ENCODE data around the gene ESRRG.

The ESRRG gene

GRCh38 chr1:216630532-216630931 is 92.7 kb downstream of the ESRRG start:
- Histone ChIP-seq H3K9me3 (no peaks in the 10 kb centered on the region), H3K36me3 (no peaks in the 10 kb centered on the region), H3K4me1 (ENCODE audit: control insufficient read depth in 1 of 2, insufficient read depth in 1 of 2, low read depth in 1 of 2, low read length in 1 of 2) (no peaks in the 10 kb centered on the region), H3K4me3 (ENCODE audit: low read depth in 1 of 2, low read length in 1 of 2) (no peak overlapping the region), H3K27me3 (no peaks in the 10 kb centered on the region), H3K27ac (no peak overlapping the region)
- TF ChIP-seq CTCF (IDR thresholded peaks at IDR 0.05): no peak

GRCh38 chr1:216627252-216627651 is 96.0 kb downstream of the ESRRG start:
- no peak for TF ChIP-seq CTCF (IDR thresholded peaks at IDR 0.05)
- Histone ChIP-seq H3K36me3 (no peaks in the 10 kb centered on the region), H3K4me1 (ENCODE audit: control insufficient read depth in 1 of 2, insufficient read depth in 1 of 2, low read depth in 1 of 2, low read length in 1 of 2) (no peaks in the 10 kb centered on the region), H3K4me3 (ENCODE audit: low read depth in 1 of 2, low read length in 1 of 2) (no peak overlapping the region), H3K9me3 (no peaks in the 10 kb centered on the region), H3K27me3 (no peaks in the 10 kb centered on the region), H3K27ac (no peak overlapping the region)

GRCh38 chr1:216626394-216627067 is 96.7 kb downstream of the ESRRG start:
- no peak overlapping the region for H3K27ac ChIP-seq
- H3K4me3 ChIP-seq (ENCODE audit: low read depth in 1 of 2, low read length in 1 of 2): no peak overlapping the region
- no peaks in the 10 kb centered on the region for H3K27me3 ChIP-seq
- no peaks in the 10 kb centered on the region for H3K4me1 ChIP-seq (ENCODE audit: control insufficient read depth in 1 of 2, insufficient read depth in 1 of 2, low read depth in 1 of 2, low read length in 1 of 2)
- no peak for TF ChIP-seq CTCF (IDR thresholded peaks at IDR 0.05)
- no peaks in the 10 kb centered on the region for H3K9me3 ChIP-seq
- no peaks in the 10 kb centered on the region for H3K36me3 ChIP-seq

GRCh38 chr1:216621536-216621935 is 101.7 kb downstream of the ESRRG start:
- Histone ChIP-seq H3K27me3 (no peaks in the 10 kb centered on the region), H3K27ac (no peak overlapping the region), H3K4me1 (ENCODE audit: control insufficient read depth in 1 of 2, insufficient read depth in 1 of 2, low read depth in 1 of 2, low read length in 1 of 2) (no peaks in the 10 kb centered on the region), H3K36me3 (no peaks in the 10 kb centered on the region), H3K4me3 (ENCODE audit: low read depth in 1 of 2, low read length in 1 of 2) (no peak overlapping the region), H3K9me3 (no peaks in the 10 kb centered on the region)
- no peak for TF ChIP-seq CTCF (IDR thresholded peaks at IDR 0.05)

- Histone ChIP-seq H3K9me3 (no peaks in the 10 kb centered on the region), H3K36me3 (no peaks in the 10 kb centered on the region), H3K27ac (no peak overlapping the region), H3K4me3 (ENCODE audit: low read depth in 1 of 2, low read length in 1 of 2) (no peak overlapping the region), H3K27me3 (no peaks in the 10 kb centered on the region), H3K4me1 (ENCODE audit: control insufficient read depth in 1 of 2, insufficient read depth in 1 of 2, low read depth in 1 of 2, low read length in 1 of 2) (no peaks in the 10 kb centered on the region)
- TF ChIP-seq CTCF (IDR thresholded peaks at IDR 0.05): no peak
These were observed 106.0 kb downstream of the ESRRG start for GRCh38 chr1:216617081-216617875.
